GM19452 (cell line): ENCODE measurements around the gene HNRNPF.
A peak's percentile ranks its signal among the peaks of the same experiment; 100 is the strongest.
"Not testable (repeated sequence)": the region's sequence is repeated elsewhere in the genome, so short reads cannot be mapped to it uniquely, and the experiment has no call there.

Experiments
- ATAC-seq: cut with Tn5 transposase; IDR thresholded peaks from one replicate; pipeline ENCODE4 v1.9.1; 2021; ENCODE audit not compliant: unreplicated experiment

The HNRNPF gene, protein sequence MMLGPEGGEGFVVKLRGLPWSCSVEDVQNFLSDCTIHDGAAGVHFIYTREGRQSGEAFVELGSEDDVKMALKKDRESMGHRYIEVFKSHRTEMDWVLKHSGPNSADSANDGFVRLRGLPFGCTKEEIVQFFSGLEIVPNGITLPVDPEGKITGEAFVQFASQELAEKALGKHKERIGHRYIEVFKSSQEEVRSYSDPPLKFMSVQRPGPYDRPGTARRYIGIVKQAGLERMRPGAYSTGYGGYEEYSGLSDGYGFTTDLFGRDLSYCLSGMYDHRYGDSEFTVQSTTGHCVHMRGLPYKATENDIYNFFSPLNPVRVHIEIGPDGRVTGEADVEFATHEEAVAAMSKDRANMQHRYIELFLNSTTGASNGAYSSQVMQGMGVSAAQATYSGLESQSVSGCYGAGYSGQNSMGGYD

DNA sequence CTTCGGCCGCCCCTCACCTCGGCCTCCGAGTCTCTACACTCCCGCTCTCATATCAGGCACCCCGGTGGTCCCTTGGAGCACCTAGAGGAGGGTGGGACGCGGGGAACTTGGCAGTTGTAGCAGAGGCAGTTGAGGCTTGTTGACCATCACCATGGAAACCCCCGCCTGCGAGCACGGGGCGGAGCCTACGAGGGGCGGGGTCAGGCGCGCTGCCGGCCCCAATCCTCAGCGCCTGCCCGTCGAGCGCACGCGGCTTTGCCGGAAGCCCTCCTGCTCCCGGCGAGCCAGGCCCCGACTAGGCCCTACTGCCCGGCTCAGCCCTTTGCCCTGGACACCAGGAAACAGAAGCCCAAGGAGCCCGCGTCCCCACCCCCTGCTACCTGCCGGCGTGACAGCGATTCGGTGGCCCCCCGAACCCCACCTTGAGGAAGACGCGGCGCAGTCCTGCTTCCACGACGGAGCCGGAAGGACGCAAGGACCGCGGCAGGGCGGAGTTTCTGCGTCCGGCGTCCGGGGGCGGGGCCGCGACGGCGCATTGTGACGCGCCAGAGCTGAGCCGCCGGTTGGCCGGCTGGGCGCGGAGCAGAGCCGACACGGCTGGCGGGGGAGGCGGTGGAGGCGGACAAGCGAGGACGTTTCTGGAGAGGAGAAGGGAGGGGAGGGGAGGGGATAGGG lies at the start of gene HNRNPF:
HNRNPF (minus strand) TSS at position 477 of the 675 bp plus-strand sequence. CDS start 21,302 bp downstream, outside the sequence.
- peak; percentile 73 for ATAC-seq

DNA sequence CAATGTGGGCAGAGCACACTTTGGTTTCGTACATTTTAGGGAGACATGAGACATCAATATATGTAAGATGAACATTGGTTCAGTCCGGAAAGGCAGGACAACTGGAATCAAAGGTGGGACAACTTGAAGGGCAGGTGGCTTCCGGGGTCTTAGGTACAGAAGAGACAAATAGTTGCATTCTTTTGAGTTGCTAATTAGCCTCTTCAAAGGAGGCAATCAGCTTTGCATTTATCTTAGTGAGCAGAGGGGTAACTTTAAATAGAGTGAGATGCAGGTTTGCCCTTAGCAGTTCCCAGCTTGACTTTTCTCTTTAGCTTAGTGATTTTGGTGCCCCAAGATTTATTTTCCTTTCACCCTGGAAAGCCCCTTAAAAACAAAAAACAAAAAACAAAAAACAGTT lies 49.2 kb upstream of the HNRNPF start:
- ATAC-seq, result no peak

DNA sequence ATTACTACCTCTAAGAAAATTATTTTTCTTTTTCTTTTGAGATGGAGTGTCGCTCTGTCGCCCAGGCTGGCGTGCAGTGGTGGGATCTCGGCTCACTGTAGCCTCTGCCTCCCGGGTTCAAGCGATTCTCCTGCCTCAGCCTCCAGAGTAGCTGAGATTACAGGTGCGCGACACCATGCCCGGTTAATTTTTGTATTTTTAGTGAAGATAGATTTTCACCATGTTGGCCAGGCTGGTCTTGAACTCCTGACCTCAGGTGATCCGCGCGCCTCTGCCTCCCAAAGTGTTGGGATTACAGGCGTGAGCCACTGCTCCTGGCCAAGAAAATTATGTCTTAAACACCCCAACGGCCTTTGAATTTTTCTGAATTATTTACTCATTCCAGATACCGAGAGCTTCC lies 47.6 kb upstream of the HNRNPF start:
- not testable (repeated sequence) for ATAC-seq

DNA sequence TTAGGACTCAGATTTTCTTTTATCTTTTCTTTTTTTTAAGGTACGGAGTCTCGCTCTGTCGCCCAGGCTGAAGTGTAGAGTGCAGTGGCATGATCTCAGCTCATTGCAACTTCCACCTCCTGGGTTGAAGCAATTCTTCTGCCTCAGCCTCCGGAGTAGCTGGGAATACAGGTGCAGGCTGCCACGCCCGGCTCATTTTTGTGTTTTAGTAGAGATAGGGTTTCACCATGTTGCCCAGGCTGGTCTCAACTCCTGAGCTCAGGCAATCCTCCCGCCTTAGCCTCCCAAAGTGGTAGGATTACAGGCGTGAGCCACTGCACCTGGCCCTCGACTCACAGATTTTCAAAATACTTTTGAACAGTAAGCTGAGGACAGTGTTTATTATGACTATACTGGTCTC lies 45.0 kb upstream of the HNRNPF start:
- not testable (repeated sequence) for ATAC-seq

DNA sequence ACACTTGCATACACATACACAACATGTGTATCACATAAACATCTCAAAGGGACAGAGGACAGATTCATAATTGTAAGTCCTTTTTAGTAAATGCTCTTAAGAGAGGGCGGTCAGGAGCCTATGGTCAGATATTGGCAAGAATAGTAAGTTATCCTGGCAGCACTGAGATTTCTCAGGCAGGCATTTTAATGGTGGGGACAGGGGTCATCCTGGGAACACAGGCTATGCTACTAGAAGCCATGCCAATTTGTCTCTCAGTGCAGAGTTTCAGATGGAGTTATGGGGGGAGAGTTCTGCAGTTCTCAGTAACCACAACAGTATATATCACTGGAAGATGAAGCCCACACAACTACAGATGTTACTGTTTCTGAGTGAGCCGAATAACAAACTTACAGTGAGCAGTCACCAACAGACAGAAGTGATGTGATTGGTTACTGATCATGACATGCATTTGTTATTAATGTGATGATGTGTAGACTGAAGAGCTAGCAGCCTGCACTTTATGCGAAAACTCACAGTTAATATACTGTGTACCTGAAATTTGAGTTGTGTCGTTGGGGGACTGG lies 44.4 kb upstream of the HNRNPF start:
- no peak for ATAC-seq

DNA sequence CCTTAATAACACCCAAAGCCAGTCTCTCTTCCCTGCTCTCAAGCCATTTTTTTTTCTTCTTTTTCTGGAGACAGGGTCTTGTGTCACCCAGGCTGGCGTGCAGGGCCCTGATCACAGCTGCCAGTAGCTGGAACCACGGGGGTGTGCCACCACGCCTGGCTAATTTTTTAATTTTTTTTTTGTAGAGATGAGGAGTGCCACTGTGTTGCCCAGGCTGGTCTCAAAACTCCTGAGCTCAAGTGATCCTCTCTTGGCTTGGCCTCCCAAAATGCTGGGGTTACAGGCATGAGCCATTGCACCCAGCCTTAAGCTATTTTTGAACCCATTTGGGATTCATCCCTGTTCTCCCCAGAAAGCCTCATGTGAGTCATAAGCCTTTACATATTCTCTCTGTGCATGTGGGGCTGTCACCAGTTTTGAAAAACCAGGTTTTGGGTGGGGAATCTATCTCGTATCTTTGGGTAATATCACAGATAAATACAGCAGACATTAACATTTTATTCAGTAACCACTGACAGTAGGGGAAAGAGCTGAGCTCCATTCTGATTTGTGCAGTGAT lies 43.4 kb upstream of the HNRNPF start:
- ATAC-seq, result peak; percentile 0

DNA sequence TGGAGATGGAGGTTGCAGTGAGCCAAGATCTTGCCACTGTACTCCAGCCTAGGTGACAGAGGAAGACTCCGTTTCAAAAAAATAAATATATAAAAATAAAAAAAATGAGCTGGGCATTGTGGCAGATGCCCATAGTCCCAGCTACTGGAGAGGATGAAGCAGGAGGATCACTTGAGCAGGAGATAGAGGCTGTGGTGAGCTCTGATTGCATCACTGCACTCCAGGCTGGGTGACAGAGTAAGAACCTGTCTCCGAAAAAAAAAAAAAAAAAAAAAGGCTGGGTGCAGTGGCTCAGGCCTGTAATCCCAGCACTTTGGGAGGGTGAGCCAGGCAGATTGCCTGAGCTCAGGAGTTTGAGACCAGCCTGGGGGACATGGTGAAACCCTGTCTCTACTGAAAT lies 39.8 kb upstream of the HNRNPF start:
- ATAC-seq, result no peak

DNA sequence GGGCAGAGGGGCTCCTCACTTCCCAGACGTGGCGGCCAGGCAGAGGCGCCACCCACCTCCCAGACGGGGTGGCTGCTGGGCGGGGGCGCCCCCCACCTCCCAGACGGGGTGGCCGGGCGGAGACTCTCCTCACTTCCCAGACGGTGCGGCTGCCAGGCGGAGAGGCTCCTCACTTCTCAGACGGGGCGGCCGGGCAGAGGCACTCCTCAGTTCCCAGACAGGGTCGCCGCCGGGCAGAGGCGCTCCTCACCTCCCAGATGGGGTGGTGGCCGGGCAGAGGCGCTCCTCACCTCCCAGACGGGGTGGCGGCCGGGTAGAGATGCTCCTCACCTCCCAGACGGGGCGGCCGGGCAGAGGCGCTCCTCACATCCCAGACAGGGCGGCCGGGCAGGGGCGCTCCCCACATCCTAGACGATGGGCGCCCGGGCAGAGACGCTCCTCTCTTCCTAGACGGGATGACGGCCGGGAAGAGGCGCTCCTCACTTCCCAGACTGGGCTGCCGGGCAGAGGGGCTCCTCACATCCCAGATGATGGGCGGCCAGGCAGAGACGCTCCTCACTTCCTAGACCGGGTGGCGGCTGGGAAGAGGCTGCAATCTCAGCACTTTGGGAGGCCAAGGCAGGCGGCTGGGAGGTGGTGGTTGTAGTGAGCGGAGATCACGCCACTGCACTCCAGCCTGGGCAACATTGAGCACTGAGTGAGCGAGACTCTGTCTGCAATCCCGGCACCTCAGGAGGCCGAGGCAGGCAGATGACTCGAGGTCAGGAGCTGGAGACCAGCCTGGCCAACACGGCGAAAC lies 37.4 kb upstream of the HNRNPF start:
- not testable (repeated sequence) for ATAC-seq

DNA sequence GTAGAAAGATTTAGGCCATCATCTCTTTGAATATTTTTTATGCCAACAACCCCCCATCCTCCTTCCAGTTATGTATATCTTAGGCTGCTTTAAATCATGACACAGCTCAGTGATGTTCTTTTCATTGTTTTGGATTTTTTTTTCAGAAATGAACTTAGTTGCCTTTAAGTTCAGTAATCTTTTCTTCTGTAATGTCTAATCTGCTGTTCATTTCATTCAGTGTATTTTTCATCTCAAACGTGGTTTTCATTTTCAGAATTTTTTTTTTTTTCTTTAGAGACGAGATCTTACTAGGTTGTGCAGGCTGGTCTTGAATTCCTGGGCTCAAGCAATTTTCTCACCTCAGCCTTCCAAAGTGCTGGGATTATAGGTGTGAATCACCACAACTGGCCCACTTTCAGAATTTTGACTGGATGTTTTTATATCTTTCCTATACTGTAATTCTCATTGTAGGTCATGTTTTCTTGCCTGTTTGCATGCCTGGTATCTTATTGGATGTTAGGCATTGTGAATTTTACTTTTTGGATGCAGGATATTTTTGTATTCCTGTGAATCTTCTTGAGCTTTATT lies 36.0 kb upstream of the HNRNPF start:
- no peak for ATAC-seq

DNA sequence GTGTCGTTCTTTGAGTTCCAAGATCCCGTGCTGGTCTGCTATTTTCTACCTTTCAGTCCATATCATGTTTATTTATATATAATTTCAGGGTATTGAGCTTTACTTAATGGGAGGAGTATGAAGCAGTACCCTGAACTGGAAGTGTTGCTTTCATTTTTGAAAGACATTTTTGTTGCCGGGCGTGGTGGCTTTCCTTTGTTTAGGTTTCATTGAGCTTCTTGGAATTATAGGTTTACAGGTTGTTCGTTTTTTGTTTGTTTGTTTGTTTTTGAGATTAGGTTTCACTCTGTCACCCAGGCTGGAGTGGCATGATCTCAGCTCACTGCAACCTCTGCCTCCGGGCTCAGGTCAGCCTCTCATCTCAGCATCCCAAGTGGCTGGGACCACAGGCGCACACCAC lies 35.3 kb upstream of the HNRNPF start:
- no peak for ATAC-seq

DNA sequence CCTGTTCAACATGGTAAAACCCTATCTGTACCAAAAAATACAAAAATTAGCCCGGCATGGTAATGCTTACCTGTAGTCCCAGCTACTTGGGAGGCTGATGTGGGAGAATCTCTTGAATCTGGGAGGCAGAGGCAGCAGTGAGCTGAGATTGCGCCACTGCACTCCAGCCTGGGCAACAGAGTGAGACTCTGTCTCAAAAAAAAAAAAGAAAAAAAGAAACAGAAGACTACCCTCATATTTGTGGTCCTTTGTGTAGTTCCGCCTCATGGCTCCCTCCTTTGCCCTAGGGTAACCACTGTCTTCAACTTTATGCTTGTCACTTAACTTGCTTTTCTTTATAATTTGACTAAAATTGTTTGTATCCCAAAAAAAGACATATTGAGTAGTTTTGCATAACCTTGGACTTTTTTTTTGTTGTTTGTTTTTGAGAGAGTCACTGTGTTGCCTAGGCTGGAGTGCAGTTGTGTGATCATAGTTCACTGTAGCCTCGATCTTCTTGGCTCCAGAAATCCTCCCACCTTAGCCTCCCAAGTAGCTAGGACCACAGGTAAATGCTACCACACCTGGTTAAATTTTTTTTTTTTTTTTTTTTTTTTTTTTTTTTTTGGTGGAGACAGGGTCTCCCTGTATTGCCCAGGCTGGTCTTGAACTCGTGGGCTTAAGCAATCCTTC lies 31.6 kb upstream of the HNRNPF start:
- no peak for ATAC-seq

DNA sequence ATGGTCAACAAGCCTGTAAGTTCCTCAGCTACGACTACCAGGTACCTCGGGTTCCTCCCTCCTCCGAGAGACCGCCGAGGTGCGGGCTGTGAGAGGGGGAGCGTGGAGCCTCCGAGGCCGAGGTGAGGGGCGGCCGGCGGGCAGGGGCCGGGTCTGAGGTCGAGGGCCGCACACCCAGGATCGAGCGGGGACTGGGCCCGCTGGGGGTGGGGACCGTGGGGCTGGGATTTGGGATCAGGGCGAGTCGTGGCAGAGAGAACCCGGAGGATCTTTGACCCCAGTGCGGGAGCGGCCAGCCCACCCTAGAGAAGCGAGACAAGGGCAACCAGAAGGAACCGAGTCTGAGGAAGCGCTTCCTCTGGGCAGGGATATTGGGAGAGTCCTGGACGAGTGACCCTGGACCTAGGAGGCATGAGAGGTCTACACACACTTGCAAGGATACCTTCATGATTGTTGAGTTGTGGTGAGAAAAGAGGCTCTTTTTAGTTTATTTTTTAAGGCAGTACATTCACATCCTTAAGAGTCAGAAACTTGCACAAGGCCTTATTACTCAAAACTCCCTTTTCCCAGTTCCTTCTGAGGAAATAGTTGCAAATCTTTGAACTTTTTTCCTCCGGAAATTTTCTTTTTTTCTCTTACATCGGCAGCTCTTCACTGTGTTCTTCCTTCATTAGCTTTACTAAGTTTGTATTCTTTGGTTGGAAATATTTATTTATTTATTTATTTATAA lies 28.3 kb upstream of the HNRNPF start:
- no peak for ATAC-seq

DNA sequence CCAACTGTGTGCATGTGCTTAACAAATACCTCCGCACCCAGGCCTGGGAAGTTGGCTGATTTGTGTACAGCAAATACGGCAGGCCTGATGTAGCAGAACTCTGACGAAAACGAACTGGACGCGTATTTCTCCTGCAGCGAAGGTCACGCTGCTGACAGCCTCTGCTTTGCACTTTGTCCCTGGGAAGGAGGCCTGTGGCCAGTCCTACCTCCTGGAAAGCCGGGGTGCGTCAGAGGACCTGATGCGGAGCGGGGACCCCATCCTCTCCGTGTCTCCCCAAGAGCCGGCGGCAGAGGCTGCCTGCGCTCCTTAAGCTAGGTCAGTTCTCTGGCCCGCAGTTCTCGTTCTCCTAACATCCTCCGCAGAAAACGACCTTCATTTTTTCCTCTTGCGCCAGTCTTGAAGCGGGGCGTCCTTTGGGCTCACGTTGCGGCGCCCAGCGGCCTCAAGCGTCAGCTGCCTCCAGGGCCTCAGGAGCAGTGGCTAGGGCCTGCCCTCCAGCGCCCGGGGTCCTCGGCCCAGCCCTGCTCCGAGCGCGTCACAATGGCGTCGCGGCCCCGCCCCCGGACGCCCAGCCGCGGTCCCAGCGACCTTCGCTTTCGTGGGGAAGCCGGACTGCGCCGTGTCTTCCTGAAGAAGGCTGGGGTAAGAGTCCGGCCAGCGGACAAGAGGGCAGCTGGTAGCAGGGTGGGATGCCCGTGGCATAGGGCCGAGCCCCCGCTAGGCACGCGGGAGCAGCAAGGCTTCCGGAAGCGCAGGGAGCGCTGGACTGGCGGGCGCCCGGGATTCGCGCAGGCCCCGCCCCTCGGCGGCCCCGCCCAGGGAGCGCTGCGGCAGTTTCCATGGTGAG lies 27.5 kb upstream of the HNRNPF start, which contains the start of gene ZNF487:
ZNF487 (plus strand) TSS at position 821 of the 850 bp plus-strand sequence. CDS start 38,703 bp downstream, outside the sequence.
- ATAC-seq, result peak; percentile 98

DNA sequence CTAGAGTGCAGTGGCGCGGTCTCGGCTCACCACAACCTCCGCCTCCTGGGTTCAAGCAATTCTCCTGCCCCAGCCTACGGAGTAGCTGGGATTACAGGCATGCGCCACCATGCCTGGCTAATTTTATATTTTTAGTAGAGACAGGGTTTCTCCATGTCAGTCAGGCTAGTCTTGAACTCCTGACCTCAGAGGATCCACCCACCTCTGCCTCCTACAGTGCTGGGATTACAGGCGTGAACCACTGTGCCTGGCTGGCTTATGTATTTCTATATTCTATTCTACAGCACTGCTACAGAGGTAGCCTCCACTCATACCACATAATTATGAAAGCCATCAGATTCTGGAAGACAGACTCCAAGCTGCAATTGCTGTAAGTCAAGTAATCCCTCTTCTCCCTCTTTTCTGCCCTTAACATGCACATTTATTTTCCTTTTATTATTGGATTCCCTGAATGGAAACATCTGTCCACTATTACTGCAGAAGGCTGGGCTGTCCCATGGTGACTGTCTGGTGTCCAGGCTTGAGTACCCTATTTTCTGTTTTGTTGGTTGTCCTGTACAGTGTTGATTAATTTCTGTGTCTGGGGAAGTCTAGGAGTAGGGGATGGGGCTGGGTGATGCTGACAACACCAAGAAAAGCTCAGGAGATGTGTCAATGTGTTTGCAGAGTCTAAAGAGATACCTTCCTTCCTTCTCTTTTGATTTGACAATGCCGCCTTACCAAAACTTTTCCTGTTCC lies 22.1 kb upstream of the HNRNPF start:
- no peak for ATAC-seq

DNA sequence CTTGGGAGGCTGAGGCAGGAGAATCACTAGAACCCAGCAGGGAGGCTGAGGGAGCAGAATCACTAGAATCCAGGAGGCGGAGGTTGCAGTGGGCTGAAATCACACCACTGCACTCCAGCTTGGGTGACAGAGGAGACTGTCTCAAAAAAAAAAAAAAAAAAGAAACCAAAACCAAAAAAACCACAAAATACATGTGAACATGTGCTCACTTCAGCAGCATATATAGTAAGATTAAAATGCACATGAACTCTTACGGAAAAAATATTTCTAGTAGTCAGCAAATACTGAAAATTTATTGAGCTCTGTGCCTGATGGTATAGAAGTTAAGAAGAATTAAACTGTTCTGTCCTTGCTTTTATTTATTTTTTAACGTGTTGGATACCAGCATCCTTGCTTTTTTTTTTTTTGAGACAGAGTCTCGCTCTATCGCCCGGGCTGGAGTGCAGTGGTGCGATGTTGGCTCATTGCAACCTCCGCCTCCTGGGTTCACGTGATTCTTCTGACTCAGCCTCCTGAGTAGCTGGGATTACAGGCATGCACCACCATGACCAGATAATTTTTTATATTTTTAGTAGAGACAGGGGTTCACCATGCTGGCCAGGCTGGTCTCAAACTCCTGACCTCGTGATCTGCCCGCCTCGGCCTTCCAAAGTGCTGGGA lies 18.3 kb upstream of the HNRNPF start:
- ATAC-seq, result peak; percentile 70

DNA sequence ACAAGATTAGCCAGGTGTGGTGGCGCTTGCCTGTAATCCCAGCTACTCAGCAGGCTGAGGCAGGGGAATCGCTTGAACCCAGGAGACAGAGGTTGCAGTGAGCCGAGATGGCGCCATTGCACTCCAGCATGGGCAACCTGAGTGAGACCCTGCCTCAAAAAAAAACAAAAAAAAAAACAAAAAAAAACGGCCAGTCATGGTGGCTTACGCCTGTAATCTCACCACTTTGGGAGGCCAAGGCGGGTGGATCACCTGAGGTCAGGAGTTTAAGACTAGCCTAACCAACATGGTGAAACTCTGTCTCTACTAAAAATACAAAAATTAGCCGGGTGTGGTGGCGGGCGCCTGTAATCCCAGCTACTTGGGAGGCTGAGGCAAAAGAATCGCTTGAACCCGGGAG lies 17.5 kb upstream of the HNRNPF start:
- ATAC-seq, result not testable (repeated sequence)

DNA sequence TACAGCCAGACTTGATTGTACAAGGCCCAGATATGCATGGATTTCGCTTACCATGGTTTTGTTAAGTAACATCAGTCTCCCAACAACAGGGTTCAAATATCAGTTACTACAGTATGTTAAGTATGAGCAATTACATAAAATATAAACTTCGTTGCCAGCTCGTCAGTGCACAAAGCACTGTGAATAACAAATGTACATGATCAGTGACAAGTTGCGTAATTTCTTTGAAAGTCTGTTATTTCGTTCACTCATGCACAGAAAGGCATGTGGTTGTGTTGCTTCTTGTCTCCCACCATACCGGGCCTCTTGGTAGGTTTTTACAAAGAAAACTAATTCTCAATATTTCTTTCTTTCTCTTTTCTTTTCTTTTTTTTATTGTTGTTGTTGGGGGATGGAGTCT lies 15.4 kb upstream of the HNRNPF start:
- no peak for ATAC-seq
